GM12875 (cell line): Measurements from ENCODE around the gene CIBAR2.

Source experiments
- H3K4me3 ChIP-seq: one replicate; pipeline ENCODE4 v1.5.1; 2011; ENCODE audit warnings: low read depth, low read length, control low read depth
- TF ChIP-seq, protein P1 (sequence below): IDR thresholded peaks from 2 replicates; pipeline ENCODE4 v1.5.1; 2011; ENCODE audit warnings: low read depth, mild to moderate bottlenecking, control low read depth, inconsistent platforms, low read length, moderate library complexity, borderline replicate concordance; ENCODE audit not compliant: insufficient read depth

The CIBAR2 gene

DNA sequence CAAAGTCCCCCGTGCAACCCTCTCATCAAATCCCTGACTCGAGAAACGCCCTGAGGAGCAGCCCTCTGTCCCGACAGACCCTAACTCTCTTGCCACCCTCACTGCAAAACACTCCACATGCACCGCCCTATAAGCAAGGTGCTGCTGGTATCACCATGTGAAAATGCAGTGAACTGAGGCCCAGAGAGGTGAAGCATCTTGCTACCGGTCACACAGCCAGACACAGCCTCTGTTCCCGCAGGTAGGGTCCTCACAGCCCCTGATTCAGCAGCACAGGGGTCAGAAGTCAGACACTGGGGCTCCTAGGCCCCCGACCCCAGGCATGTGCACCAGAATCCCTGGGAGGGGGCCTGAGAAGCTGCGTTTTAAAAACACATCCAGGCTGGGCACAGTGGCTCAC is 1.1 kb downstream of the CIBAR2 start:
- TF ChIP-seq, protein P1, sequence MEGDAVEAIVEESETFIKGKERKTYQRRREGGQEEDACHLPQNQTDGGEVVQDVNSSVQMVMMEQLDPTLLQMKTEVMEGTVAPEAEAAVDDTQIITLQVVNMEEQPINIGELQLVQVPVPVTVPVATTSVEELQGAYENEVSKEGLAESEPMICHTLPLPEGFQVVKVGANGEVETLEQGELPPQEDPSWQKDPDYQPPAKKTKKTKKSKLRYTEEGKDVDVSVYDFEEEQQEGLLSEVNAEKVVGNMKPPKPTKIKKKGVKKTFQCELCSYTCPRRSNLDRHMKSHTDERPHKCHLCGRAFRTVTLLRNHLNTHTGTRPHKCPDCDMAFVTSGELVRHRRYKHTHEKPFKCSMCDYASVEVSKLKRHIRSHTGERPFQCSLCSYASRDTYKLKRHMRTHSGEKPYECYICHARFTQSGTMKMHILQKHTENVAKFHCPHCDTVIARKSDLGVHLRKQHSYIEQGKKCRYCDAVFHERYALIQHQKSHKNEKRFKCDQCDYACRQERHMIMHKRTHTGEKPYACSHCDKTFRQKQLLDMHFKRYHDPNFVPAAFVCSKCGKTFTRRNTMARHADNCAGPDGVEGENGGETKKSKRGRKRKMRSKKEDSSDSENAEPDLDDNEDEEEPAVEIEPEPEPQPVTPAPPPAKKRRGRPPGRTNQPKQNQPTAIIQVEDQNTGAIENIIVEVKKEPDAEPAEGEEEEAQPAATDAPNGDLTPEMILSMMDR: no peak

DNA sequence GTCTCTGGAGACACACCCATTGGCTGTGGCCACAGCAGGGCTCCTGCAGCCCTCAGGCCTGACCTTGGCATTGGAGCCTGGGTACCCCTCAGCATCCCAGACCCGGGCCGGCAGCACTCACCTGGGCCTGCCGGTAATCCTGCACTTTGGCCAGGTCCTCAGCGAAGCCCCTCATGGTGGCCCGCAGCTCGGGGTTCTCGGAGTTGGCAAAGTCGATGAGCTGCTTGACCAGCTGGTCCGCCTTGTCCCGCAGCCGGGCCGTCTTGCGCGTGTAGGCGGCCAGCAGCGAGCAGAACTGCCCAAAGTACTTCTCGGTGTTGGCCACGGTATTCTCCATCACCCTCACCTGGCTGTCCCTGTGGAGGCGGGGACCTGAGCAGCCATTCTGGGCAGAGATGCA is 2.2 kb downstream of the CIBAR2 start:
- TF ChIP-seq, protein P1: no peak
- H3K4me3 ChIP-seq: no peak overlapping the region

More for the DNA sequence above, 1.1 kb downstream of the CIBAR2 start:
- no peak overlapping the region for H3K4me3 ChIP-seq

DNA sequence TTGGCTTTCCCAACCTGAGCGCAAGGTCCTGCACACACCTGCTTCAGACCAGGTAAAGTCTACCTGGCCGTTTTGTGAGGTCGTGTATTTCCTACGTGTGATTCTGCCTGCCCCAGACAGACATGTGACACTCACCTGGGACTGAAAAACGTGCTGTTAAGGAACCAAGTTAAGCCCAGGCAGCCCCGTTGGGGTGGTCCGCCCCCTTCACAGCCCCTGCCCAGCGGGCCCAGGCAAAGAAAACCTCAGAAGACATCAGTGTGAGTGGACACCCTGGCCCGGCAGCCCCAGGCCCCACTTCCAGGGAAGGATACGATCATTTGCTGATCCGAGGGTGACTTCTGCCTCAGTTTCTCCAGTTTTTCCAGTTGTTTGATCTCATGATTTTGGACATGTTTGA is 4.7 kb downstream of the CIBAR2 start:
- TF ChIP-seq, protein P1: no peak
- H3K4me3 ChIP-seq: no peak overlapping the region

DNA sequence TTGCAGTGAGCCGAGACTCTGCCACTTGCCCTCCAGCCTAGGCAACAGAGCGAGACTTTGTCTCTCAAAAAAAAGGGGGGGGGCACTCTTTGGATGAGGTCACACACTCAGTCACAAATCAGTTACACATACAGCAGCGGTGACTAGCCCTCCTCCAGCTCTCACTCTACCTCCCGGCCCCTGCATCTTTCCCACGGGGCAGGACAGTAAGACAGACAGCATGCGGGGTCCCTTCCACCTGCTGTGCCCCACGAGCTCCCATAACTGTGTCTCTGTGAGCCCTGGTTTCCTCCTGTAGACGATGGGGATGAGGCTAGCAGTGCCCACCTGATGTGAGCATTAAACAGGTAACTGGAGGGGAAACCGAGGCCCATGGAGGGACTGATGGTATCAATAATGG is 5.2 kb downstream of the CIBAR2 start:
- TF ChIP-seq, protein P1: no peak
- no peak overlapping the region for H3K4me3 ChIP-seq

DNA sequence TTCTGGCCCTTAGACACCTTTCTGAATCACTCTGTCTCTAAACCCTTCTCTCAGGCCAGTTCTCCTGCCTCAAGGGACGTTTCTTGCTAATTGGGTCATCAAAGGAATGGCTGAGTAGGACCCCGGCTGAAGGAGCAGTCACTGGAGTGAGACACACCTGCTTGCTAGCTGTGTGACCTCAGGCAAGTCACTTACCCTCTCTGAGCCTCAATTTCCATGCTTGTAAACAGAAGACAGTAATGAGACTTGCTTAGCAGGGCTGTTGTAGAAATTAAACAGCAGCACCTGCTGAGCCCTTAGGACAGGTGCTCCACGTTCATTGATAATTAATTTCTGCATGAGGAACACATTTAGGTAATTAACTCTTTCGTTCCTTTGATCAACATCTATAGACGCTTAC is 6.8 kb downstream of the CIBAR2 start:
- no peak overlapping the region for H3K4me3 ChIP-seq
- TF ChIP-seq, protein P1: no peak

DNA sequence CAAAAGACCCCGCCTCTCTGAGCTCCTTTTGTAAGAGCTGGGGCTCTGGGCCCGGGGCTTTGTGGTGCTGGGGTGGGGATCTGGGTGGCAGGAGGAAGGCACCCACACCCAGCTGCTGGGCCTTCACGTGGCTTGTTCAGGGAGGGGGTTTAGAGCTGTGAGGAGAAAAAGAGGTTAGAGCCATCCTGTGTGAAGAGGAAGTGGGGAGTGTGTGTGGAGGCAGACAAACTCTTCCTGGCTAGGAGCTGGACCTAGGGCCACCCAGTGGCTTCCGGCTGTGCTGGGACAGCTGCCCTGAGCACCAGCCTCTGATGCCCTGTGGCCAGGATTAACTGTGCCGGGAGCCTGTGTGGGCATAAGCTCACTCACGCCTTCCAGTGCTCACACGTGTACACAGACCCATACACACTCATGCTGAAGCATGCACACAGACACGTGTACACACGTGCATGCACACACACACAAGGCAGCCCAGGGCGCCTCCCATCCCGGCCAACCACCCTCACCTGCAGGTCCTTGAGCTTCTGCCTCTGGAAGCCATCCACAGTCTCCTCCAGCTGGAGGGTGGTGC is 7.4 kb downstream of the CIBAR2 start:
- no peak overlapping the region for H3K4me3 ChIP-seq
- TF ChIP-seq, protein P1: no peak

DNA sequence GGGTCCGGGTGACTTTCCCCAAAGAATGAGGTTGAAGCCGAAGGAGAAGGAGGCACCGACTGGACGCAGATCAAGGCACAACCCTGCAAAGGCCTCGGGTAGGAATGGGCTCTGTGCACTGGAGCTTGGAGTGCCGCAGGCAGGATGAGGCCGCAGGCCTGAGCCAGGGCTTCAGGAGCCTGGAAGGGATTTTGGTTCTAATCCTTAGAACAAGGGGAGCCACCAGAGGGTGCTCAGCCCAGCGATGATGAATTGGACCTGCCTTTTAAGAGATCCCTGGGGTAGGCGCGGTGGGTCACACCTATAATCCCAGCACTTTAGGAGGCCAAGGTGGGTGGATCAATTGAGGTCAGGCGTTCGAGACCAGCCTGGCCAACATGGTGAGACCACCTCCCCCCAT is 8.1 kb downstream of the CIBAR2 start:
- TF ChIP-seq, protein P1: no peak
- no peak overlapping the region for H3K4me3 ChIP-seq
